Lung (tissue), 12 donors: Measurements from ENCODE around the gene TMEM167B. TPM values are rescaled to one million over a fixed set of nuclear protein-coding genes. Genes with fewer than 3 reads are reported as not detected.

Experiments used
- ATAC-seq: fragments of 200-7000 bp; cut with Tn5 transposase; one replicate; pipeline ENCODE4 v1.9.1; 2020; ENCODE audit warnings: moderate number of reproducible peaks; ENCODE audit not compliant: insufficient read depth, low FRiP score
- DNase-seq, 3 donors: peaks; one replicate each; pipeline ENCODE4 v3.0.0-alpha.2; 2013 to 2017
- H3K27ac ChIP-seq, 2 donors: one replicate each; pipeline ENCODE4 v1.5.1; 2013; ENCODE audit warnings: mild to moderate bottlenecking in 2 of 2, moderate library complexity in 2 of 2, control low read depth in 1 of 2, inconsistent platforms in 1 of 2, low read depth in 1 of 2, low read length in 1 of 2
- H3K27me3 ChIP-seq, 3 donors: one replicate each; pipeline ENCODE4 v1.5.1; 2013; ENCODE audit warnings: low read length in 2 of 3; ENCODE audit not compliant: control insufficient read depth in 3 of 3, insufficient read depth in 3 of 3
- H3K36me3 ChIP-seq, 4 donors: one replicate each; pipeline ENCODE4 v1.5.1; 2013; ENCODE audit warnings: low read length in 4 of 4, mild to moderate bottlenecking in 1 of 4, moderate library complexity in 1 of 4; ENCODE audit not compliant: control insufficient read depth in 4 of 4, insufficient read depth in 4 of 4
- H3K4me1 ChIP-seq, 5 donors: one replicate each; pipeline ENCODE4 v1.5.1; 2013; ENCODE audit warnings: low read length in 5 of 5, mild to moderate bottlenecking in 2 of 5, moderate library complexity in 1 of 5; ENCODE audit not compliant: control insufficient read depth in 5 of 5, insufficient read depth in 5 of 5
- H3K4me3 ChIP-seq: one replicate; pipeline ENCODE4 v1.5.1; 2013; ENCODE audit warnings: mild to moderate bottlenecking, control low read depth, moderate library complexity
- H3K9ac ChIP-seq, 2 donors: one replicate each; pipeline ENCODE4 v1.5.1; 2013; ENCODE audit warnings: low read length in 2 of 2, control low read depth in 1 of 2; ENCODE audit not compliant: insufficient read depth in 1 of 2
- H3K9me3 ChIP-seq, 4 donors: one replicate each; pipeline ENCODE4 v1.5.1; 2013; ENCODE audit warnings: low read length in 3 of 4, mild to moderate bottlenecking in 1 of 4, moderate library complexity in 1 of 4; ENCODE audit not compliant: control insufficient read depth in 4 of 4, insufficient read depth in 3 of 4
- WGBS, 2 donors: extraction: QIAGEN DNeasy Blood & Tissue Kit; methylation state at CpG; one replicate each; pipeline ENCODE4 v1.1.7; 2013; 5-methylcytosine and 5-hydroxymethylcytosine counted together
- polyA plus RNA-seq, 2 donors: library from polyadenylated mRNA; stranded (reverse); fragments of 200-250 nt; gene quantifications; one replicate each; pipeline ENCODE4 v1.2.1, GENCODE V29; 2013
- total RNA-seq, 2 donors: library from RNA; depleted of rRNA in 1 of 2; stranded (reverse); fragments of >200 nt in 1 of 2; gene quantifications; one replicate each; pipeline ENCODE4 v1.2.1, GENCODE V29; 2014 to 2021
- TF ChIP-seq, protein P1 (sequence below): IDR thresholded peaks from 2 replicates; pipeline ENCODE4 v1.5.1; 2012; ENCODE audit warnings: mild to moderate bottlenecking; ENCODE audit errors: control extremely low read depth, extremely low read depth
- donor health status: control.
- donor health status: control.
- donor health status: Bipolar disorder and iron deficiency.
- donor health status: healthy.
- donor health status: DM: yes; HTN: yes; CAD: no.

TMEM167B gene
- total and polyA plus RNA-seq, 4 donors, result 22.5 to 44.6 (median 35.6) TPM

DNA sequence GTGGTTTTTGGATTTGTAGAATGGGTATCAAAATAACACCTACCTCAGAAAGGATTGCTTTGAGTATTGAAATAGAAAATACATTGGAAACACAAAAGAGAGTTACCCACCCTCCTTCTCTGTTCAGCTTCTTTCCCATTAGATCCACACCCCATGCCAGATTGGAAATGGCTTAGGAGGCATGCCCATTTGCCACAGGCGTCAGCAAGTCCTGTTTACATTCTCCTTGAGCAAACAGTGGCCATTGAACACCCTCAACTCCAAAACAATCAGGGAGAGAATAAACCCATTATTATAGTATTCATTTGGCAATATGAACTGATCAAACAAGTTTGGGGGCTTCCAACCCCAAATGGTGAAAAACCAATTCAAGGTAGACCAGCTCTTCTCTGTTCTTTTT is 25.7 kb downstream of the TMEM167B start:
- WGBS, 2 donors, result 77 to 92% methylated on average over 1 of the region's 1 CpG
- TF ChIP-seq, protein P1, sequence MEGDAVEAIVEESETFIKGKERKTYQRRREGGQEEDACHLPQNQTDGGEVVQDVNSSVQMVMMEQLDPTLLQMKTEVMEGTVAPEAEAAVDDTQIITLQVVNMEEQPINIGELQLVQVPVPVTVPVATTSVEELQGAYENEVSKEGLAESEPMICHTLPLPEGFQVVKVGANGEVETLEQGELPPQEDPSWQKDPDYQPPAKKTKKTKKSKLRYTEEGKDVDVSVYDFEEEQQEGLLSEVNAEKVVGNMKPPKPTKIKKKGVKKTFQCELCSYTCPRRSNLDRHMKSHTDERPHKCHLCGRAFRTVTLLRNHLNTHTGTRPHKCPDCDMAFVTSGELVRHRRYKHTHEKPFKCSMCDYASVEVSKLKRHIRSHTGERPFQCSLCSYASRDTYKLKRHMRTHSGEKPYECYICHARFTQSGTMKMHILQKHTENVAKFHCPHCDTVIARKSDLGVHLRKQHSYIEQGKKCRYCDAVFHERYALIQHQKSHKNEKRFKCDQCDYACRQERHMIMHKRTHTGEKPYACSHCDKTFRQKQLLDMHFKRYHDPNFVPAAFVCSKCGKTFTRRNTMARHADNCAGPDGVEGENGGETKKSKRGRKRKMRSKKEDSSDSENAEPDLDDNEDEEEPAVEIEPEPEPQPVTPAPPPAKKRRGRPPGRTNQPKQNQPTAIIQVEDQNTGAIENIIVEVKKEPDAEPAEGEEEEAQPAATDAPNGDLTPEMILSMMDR, result no peak
- peaks cover 0 to 30% (median 28%) of the 10 kb centered on the region in 3 donors for H3K27me3 ChIP-seq
- no peak for DNase-seq
- H3K36me3 ChIP-seq, result no peaks in the 10 kb centered on the region
- H3K27ac ChIP-seq, result no peak overlapping the region
- no peak for ATAC-seq
- H3K9me3 ChIP-seq, result no peaks in the 10 kb centered on the region
- H3K9ac ChIP-seq, result no peak overlapping the region
- H3K4me1 ChIP-seq, result peaks cover 0 to 21% (median 2%) of the 10 kb centered on the region in 5 donors
- H3K4me3 ChIP-seq, result no peak overlapping the region

DNA sequence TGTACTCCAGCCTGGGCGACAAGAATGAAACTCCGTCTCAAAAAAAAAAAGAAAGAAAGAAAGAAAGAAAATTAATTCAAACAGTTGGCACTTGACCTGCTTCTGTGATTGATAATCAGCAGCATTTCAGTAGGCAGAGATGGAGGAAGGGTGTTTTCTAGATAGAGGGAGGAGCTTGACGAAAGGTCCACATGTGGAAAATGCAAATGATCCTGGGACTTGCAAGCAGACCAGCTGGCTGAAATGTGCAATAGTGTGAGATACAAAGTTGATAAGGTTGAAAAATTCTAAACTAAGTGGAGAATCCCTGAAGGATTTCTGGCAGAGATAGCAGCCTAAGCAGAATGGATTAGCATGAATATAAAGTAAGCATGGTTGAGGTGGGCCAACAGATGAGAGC is 27.5 kb downstream of the TMEM167B start:
- WGBS, 2 donors, result 78 to 84% methylated on average over 3 of the region's 3 CpGs
- TF ChIP-seq, protein P1, result no peak

DNA sequence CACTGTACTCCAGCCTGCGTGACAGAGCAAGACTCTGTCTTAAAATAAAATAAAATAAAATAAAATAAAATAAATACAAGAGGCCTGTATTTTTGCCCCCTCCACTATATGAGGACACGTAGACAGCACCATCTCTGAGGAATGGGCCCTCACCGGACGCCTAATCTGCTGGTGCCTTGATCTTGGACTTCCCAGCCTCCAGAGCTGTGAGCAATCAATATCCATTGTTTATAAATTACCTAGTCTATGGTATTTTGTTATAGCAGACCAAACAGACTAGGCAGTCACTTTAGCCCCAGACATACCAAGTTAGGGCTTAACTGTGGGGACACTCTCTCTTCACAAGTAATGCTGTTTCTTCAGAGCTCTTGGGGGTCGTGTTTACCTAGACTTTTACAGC is 29.8 kb downstream of the TMEM167B start:
- no peak overlapping the region for H3K9ac ChIP-seq
- H3K36me3 ChIP-seq, result no peaks in the 10 kb centered on the region
- TF ChIP-seq, protein P1, result no peak
- no peaks in the 10 kb centered on the region for H3K4me1 ChIP-seq
- H3K4me3 ChIP-seq, result no peak overlapping the region
- no peaks in the 10 kb centered on the region for H3K9me3 ChIP-seq
- 97 to 98% methylated on average over 5 of the region's 5 CpGs for WGBS, 2 donors
- DNase-seq, result no peak
- ATAC-seq, result no peak
- H3K27ac ChIP-seq, result no peak overlapping the region
- peaks cover 0 to 4% (median 0%) of the 10 kb centered on the region in 3 donors for H3K27me3 ChIP-seq

More for the DNA sequence above, 27.5 kb downstream of the TMEM167B start:
- Histone ChIP-seq H3K4me3 (no peak overlapping the region), H3K9ac (no peak overlapping the region), H3K36me3 (no peaks in the 10 kb centered on the region), H3K27me3 (peaks cover 0 to 20% (median 20%) of the 10 kb centered on the region in 3 donors), H3K4me1 (peaks cover 0 to 11% (median 0%) of the 10 kb centered on the region in 5 donors), H3K27ac (no peak overlapping the region), H3K9me3 (no peaks in the 10 kb centered on the region)
- no peak for ATAC-seq
- no peak for DNase-seq

DNA sequence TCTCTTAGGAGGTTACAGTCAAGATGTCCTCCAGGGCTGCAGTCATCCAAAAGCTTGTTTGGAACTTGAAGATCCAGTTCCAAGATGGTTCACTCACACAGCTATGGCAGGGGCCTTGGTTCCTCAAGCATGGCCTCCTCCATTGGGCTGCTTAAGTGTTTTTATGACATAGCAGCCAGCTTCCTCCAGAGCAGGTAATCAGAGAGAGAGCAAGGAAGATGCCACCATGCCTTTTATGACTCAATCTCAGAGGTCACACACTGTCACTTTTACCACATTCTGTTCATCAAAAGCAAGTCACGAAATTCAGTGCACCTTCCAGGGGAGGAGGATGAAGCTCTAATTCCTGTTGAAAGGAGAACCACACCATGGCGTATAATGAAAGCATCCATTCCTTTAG is 40.5 kb downstream of the TMEM167B start:
- WGBS, 2 donors, result 67 to 97% methylated on average over 2 of the region's 2 CpGs
- no peak for ATAC-seq
- H3K27ac ChIP-seq, result no peak overlapping the region

More for the DNA sequence above, 40.5 kb downstream of the TMEM167B start:
- no peaks in the 10 kb centered on the region for H3K27me3 ChIP-seq
- H3K4me3 ChIP-seq, result no peak overlapping the region
- no peak overlapping the region for H3K9ac ChIP-seq
- TF ChIP-seq, protein P1, result no peak
- H3K36me3 ChIP-seq, result no peaks in the 10 kb centered on the region
- no peak for DNase-seq
- H3K9me3 ChIP-seq, result no peaks in the 10 kb centered on the region
- peaks cover 0 to 9% (median 3%) of the 10 kb centered on the region in 5 donors for H3K4me1 ChIP-seq
